ENCODE data around the gene ERF.

Gene ERF

DNA sequence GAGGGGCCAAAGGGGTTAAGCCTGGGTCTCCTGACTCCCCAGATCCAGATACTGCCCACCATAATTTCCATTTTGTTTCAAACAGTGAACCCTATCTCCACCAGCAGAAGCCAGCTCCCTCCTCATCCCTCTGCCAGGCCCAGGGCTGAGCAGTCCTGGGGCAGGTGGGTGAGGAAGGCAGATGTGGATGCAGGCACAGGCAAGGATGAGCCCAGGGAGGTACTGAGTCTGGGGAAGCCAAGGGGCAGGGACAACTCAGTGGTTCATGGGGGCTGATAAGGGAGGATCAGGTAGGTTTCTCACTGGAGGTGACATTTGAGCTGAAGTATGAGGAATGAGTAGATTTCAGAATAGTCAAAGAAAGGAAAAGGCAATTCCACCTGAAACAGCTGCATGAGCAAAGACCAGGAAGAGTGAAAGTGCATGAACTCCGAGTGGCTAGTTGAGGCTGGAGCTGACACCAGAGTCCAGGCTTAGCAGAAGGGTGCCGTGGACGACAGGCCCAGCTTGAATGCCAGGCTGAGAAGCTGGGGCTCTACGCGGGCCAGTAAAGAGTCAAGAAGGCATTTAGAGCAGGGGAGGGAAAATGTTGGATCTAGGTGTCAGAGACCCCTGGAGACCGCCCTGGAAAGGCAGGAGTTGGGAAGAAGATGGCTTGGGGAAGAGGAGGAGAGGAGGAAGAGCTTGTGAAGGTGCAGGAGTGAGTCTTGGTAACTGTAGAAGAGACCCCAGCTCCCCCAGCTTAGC, 24.4 kb upstream of the ERF start:
- TF ChIP-seq, protein P1, sequence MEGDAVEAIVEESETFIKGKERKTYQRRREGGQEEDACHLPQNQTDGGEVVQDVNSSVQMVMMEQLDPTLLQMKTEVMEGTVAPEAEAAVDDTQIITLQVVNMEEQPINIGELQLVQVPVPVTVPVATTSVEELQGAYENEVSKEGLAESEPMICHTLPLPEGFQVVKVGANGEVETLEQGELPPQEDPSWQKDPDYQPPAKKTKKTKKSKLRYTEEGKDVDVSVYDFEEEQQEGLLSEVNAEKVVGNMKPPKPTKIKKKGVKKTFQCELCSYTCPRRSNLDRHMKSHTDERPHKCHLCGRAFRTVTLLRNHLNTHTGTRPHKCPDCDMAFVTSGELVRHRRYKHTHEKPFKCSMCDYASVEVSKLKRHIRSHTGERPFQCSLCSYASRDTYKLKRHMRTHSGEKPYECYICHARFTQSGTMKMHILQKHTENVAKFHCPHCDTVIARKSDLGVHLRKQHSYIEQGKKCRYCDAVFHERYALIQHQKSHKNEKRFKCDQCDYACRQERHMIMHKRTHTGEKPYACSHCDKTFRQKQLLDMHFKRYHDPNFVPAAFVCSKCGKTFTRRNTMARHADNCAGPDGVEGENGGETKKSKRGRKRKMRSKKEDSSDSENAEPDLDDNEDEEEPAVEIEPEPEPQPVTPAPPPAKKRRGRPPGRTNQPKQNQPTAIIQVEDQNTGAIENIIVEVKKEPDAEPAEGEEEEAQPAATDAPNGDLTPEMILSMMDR (IDR thresholded peaks at IDR 0.05; ENCODE audit: extremely low read depth, missing control alignments) = no peak
- no peak for DNase-seq (ENCODE audit: low spot score)

DNA sequence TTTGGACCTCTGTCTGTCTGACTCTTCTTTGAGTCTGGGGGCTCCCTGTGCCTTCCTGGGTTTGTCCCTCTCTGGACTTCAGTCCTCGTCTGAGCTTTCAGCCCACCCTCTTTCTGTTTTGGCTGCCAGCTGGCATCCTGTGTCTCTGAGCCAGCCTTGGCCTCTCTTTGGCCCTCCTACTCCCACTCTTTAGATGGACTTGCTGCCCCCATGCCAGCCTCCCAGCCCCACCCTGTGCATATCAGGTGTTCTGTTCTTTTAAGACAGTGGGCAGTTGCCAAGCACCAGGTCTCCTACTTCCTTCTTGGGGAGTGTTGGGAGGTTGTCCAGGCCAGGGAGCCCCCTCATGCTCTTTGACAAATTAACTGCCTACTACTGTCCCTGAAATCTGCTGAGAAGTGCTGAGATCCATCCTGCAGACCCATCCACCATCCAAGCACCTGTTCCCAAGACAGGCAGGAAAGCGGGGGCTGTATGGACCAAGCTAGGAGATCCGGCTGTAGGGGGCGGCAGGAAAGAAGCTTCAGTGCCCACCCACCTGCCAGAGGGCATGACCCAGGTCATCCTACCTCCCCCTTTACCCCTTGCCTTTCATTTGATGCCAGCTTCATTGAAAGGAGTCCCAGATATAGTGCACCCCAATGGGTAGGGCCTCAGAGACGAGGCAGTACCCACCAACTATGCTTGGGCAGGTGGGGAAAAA, 23.7 kb upstream of the ERF start:
- TF ChIP-seq, protein P1 (IDR thresholded peaks at IDR 0.05; ENCODE audit: extremely low read depth, missing control alignments) = no peak
- DNase-seq (ENCODE audit: low spot score) = no peak

DNA sequence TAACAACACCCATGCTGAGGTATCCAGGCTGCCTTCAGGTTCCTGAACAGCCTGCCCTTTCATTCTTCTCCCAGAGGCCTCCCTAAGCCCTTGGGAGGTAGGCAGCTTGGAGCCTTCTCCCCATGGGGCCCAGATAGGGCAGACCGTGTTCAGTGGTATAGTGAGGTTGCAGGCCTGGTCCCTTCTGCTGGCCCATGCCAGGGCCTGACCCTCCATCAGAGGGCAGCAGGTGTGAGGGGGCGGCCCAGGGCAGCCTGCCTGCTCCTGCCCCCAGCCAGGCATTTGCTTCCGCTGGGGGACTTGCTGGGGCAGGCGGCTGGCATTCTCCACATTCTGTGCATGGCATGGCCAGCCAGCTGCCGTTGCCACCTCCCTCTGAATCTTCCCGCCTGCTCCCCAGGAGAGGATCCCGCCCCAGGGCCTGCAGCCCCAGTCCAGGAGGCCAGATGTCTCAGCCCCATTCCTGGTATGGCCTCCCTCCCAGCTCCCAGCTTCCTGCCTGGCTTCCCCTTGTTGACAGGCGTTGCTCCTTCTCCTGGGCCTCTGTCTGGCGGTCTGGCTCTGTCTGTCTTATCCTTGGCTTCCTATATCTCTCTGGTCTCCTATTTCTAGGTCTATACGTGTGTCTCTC, 23.0 kb upstream of the ERF start:
- DNase-seq (ENCODE audit: low spot score) = no peak
- TF ChIP-seq, protein P1 (IDR thresholded peaks at IDR 0.05; ENCODE audit: extremely low read depth, missing control alignments) = no peak

DNA sequence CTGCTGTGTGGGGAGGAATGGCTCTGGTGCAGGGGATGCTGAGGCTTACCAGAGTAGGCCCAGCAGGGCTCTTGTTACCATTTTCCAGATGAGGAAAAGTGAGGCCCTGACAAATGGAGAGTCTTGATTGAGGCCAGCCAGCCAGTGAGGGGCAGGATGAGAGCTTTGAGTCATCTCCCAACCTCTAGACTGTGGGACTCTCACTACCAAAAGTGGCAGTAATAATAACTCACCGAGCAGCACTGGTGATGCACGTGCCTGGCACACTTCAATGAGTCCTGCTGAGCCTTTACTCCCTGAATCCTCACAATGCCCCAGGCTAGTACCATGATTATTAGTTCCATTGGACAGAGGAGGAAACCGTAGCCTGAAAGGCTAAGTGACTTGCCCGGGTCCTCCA, 21.9 kb upstream of the ERF start:
- TF ChIP-seq, protein P1 (IDR thresholded peaks at IDR 0.05; ENCODE audit: extremely low read depth, missing control alignments) = no peak
- DNase-seq (ENCODE audit: low spot score) = no peak

DNA sequence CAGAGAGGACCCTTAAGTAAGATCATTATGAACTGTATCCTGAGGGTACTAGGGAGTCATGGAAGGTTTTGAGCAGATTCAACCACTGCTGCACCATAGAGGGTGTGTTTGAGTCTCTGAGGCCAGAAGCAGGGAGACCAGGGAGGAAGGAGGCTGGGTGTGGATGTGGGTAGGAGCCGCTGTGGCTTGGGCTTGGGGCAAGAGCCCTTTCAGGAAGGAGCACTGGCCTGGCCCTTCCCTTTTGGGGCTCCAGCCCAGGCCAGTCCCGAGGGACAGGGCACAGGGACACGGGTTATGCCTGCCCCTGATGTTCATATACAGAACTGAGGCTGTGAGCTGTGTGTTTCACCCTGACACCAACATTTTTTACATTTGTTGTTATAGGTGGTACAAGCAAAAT, 21.4 kb upstream of the ERF start:
- no peak for DNase-seq (ENCODE audit: low spot score)
- TF ChIP-seq, protein P1 (IDR thresholded peaks at IDR 0.05; ENCODE audit: extremely low read depth, missing control alignments) = no peak

DNA sequence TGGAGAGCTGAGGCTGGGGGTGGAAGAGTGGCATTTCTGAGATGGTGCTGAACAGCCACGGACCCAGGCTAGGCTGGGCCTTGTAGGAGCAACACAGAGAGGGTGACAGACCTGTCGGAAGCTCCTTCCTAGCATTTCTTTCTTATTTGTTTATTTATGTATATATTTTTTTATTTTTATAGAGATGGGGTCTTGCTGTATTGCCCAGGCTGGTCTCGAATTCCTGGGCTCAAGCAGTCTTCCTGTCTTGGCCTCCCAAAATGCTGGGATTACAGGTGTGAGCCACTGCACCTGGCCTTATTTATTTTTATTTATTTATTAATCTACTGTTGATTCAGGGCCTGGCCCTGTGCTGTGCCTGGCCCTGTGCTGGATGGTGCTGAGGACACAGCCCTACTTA, 20.6 kb upstream of the ERF start:
- TF ChIP-seq, protein P1 (IDR thresholded peaks at IDR 0.05; ENCODE audit: extremely low read depth, missing control alignments) = no peak
- DNase-seq (ENCODE audit: low spot score) = no peak

DNA sequence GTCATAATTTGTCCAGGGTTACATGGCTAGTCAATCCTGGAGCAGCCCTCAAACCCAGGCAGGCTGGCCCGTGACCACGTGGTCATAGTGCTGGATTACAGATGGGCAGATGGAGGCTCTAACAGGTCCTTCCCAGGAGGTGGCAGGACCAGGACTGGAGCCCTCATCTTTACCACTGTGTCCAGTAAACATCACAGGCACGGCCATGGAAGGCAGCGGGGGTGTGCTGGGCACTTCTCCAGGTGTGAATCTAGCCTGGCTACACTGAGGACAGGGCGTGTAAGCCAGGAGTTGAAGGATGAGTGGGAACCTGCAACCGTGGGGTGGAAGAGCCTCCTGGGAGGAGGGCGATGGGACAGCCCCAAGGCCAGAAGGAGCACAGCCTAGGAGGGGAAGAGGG, 20.2 kb upstream of the ERF start:
- TF ChIP-seq, protein P1 (IDR thresholded peaks at IDR 0.05; ENCODE audit: extremely low read depth, missing control alignments) = no peak
- DNase-seq (ENCODE audit: low spot score) = no peak

Data from GM20000 (cell line).